ENCODE results near the gene RALGAPA2.

Gene RALGAPA2

GRCh38 chr20:20369250-20370093 is 343.0 kb downstream of the RALGAPA2 start:
- no peak for DNase-seq (ENCODE audit: low read depth in 2 of 2)
- TF ChIP-seq, protein P1, sequence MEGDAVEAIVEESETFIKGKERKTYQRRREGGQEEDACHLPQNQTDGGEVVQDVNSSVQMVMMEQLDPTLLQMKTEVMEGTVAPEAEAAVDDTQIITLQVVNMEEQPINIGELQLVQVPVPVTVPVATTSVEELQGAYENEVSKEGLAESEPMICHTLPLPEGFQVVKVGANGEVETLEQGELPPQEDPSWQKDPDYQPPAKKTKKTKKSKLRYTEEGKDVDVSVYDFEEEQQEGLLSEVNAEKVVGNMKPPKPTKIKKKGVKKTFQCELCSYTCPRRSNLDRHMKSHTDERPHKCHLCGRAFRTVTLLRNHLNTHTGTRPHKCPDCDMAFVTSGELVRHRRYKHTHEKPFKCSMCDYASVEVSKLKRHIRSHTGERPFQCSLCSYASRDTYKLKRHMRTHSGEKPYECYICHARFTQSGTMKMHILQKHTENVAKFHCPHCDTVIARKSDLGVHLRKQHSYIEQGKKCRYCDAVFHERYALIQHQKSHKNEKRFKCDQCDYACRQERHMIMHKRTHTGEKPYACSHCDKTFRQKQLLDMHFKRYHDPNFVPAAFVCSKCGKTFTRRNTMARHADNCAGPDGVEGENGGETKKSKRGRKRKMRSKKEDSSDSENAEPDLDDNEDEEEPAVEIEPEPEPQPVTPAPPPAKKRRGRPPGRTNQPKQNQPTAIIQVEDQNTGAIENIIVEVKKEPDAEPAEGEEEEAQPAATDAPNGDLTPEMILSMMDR (IDR thresholded peaks at IDR 0.05; ENCODE audit: low read depth, low read length) = no peak
- H3K4me3 ChIP-seq (replicated peaks in 1 of 2; ENCODE audit: low read depth in 2 of 2, low read length in 2 of 2) = no peak overlapping the region

- TF ChIP-seq, protein P1 (IDR thresholded peaks at IDR 0.05; ENCODE audit: low read depth, low read length) = no peak
- DNase-seq (ENCODE audit: low read depth in 2 of 2) = no peak
- no peak overlapping the region for H3K4me3 ChIP-seq (replicated peaks in 1 of 2; ENCODE audit: low read depth in 2 of 2, low read length in 2 of 2)
Measured at GRCh38 chr20:20368418-20369249, 343.8 kb downstream of the RALGAPA2 start.

- TF ChIP-seq, protein P1 (IDR thresholded peaks at IDR 0.05; ENCODE audit: low read depth, low read length) = no peak
- no peak within 1 kb of the TSS for H3K4me3 ChIP-seq (replicated peaks in 1 of 2; ENCODE audit: low read depth in 2 of 2, low read length in 2 of 2)
- DNase-seq (ENCODE audit: low read depth in 2 of 2) = no peak
Measured at GRCh38 chr20:20367575-20368417, 344.6 kb downstream of the RALGAPA2 start, which contains the start of gene INSM1. Gene INSM1 (plus strand): TSS chr20:20368104. CDS start chr20:20368268, 164 bp downstream.

DNA sequence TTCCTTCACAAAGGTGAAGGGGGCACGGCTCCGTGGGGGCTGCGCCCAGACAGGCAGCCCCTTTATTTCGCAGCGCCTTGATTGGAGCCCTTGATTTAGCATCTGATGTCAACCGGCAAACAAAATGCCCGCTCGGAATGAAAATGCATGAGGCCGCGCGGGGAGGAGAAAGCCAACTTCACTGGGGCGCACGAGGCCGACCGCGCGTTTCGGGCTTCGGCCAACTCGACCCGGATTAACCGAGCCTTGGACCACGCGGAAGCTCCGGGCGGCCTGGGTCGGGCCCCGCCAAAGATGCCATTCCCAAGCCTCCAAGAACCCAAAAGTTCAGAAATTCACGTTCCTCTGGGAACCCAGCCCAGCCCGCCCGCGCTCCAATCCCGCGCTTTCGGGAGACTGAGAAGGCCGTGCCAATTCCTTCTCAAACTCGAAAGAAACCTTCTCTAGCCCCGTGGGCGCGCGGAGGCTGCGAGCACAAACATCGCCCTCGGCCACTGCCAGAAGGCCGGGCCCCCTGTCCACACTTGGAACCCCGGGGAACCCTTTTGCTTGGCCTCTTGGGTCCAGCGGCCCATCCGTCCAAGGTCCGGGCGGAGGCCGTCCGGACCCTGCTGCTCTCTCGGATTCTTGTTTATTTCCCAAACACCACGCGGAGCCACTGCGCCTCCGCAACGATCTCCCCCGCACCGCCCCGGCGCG is 345.4 kb downstream of the RALGAPA2 start:
- H3K4me3 ChIP-seq (replicated peaks in 1 of 2; ENCODE audit: low read depth in 2 of 2, low read length in 2 of 2) = no peak overlapping the region
- peak in 1 of 2 donors; percentile 17 for DNase-seq (ENCODE audit: low read depth in 2 of 2)
- TF ChIP-seq, protein P1 (IDR thresholded peaks at IDR 0.05; ENCODE audit: low read depth, low read length) = no peak

DNA sequence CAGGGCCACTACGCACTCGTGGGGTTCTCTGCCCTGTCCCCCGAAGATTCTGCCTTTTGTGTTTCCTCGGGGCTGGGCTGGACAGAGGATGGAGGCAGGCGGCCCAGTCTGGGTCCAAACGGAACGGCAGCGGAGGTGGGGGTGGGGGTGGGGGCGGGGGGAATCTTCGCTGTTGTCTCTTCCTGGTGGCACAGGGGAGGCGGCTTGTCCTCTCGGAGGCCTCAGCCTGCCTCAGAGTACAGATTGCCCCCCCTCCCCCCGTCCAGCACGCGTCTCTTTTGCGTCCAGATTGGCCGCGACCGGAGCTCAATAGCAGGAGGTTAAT is 345.9 kb downstream of the RALGAPA2 start:
- no peak for DNase-seq (ENCODE audit: low read depth in 2 of 2)
- no peak overlapping the region for H3K4me3 ChIP-seq (replicated peaks in 1 of 2; ENCODE audit: low read depth in 2 of 2, low read length in 2 of 2)
- TF ChIP-seq, protein P1 (IDR thresholded peaks at IDR 0.05; ENCODE audit: low read depth, low read length) = no peak

Measured in cardiac fibroblast (primary cell).